GM19238 (cell line): ENCODE results near the gene NSRP1.
"Not testable (repeated sequence)": the region's sequence is repeated elsewhere in the genome, so short reads cannot be mapped to it uniquely, and the experiment has no call there.

Experiments used
- DNase-seq: peaks from one replicate; pipeline ENCODE4 v3.0.0; 2011; ENCODE audit warnings: low spot score; ENCODE audit not compliant: insufficient read length

NSRP1 gene

GRCh38 chr17:30221346-30221745 lies 104.7 kb downstream of the NSRP1 start:
- DNase-seq = no peak

- DNase-seq = no peak
Observed at GRCh38 chr17:30222251-30222650, 105.6 kb downstream of the NSRP1 start.

GRCh38 chr17:30222721-30223175 lies 106.1 kb downstream of the NSRP1 start:
- DNase-seq = no peak

- no peak for DNase-seq
Observed at GRCh38 chr17:30224419-30224960, 107.9 kb downstream of the NSRP1 start.

DNA sequence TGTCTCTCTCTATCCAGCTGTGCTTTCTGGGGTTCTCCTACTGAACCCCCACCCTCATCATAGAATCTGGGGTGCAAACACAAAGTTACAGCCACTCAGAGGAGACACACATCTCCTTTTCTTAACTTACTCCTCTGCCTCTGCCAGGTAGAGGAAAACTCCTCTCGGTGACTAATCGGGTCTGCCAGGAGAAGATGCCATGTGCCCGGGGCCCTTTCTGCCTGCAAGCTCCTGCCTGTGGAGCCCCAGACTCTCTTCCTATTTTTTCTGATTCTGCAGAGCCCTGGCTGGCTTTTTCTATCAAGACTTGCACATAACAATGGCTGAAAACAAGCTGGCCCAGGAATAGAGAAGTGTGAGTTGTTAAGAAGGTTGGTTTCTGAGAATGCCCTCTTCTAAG lies 108.5 kb downstream of the NSRP1 start:
- DNase-seq = no peak

DNA sequence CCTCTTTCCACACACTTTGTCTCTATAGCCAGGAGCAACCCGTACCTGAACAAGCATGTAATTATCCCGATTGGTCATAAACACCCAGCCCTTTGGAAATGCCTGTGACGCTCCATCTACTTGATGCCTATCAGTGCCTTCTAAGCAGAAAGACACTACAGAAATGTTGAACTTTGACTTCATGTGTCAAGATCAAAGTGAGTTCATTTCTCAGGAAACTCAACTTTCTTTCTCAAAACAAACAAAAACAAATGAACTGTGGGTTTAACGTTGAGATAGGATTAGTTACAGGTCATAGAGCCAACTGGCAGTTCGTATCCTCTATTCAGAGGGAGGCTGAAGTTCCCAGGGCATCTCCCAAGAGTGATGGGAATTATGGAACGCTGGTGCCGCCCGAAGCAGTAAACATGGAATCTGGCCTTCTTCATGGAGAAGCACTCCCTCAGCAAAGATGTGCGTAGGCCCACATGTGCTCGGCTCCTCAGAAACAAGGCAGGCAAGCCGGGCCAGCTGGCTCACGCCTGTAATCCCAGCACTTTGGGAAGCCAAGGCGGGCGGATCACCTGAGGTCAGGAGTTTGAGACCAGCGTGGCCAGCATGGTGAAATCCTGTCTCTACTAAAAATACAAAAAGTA lies 109.4 kb downstream of the NSRP1 start:
- DNase-seq = no peak

DNA sequence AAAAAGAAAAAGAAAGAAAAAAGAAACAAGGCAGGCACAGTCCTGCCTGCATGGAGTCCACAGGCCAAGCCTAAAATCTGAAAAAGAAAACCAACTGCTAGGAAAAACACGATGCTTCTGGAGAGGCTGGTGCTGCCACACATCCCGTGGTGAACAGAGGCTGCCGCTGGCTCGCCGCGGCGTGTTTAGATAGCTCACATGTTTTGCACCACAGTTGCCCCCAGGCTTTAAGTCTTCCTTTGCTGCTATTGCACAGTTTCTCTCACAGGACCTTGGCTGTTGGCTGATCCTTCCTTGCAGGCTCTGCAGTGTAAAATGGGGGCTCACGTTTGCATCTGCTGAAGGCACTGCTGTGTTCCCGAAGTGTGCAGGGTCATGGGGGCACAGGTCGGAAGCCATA lies 110.3 kb downstream of the NSRP1 start:
- no peak for DNase-seq

DNA sequence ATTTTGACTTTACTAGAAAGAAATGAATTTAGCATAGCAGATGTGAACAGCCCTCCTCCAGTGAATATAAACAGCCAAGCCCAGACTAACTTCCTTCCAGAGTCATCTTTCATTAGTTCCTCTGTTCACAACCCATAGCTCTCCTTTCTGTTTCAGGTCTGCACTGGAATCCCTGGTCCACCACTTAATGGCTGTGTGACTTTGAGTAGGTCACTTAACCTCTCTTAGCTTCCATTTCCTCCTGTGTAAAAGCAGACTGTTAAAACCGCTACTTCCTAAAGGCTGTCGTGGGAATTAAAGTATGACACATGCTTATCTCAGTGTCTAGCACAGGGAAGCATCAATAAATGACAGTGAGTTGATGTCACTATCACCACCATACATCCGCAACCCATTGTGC lies 111.4 kb downstream of the NSRP1 start:
- no peak for DNase-seq

DNA sequence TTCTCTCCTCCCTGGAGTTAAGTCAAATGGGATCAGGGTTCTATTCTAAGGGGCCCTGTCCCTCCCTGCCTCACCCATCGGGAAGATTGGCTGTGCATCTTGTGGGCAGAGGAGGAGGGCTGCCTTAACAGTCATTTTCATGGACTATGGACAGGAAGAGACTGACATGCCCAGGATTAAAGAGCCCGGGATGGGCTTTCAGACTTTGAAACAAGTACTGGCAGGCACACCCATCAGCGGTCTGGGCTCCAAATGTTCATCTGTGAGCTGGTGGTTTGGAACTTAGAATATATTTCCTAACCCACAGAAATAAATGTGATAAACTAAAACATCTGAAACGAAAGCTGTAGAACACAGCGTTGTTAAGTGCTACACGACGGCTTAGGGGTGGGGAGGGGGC lies 112.4 kb downstream of the NSRP1 start:
- no peak for DNase-seq

DNA sequence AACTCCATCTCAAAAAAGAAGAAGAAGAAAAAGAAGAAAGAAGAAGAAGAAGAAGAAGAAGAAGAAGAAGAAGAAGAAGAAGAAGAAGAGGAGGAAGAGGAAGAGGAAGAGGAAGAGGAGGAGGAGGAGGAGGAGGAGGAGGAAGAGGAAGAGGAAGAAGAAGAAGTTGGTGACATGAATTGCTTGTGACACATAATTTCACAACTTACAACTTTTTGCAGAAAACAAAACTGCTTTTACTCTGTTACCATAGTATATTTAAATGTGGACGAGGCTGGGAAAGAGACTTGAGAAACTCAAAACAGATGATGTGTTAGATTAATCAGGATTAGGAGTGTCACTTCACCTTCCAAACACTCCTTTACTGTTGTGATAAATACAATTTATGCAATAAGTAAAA lies 113.4 kb downstream of the NSRP1 start:
- not testable (repeated sequence) for DNase-seq

DNA sequence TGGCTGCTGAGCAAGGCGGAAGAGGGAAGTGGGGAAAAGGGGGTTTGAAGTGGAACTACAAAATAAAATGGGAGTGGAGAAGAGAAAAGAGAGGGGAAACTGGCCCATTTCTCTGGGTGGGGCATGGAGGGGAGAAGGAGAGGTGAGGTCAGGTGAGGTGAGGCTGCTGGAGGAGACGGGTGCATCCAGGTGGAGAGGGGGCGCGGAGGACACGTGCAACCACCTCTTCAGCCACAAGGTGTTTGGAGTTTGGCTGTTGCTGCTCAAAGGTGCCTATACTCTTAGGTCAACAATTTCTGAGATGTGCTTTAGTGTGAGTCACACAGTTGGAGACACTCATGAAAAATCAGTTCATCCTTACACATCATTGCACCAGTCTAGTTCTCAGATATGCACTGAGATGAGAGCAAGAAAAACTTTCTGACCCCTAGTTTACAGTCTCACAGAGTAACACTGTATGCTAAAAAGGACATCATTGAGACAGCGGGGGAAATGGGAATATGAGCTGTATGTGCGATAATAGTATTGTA lies 114.0 kb downstream of the NSRP1 start:
- DNase-seq = no peak

DNA sequence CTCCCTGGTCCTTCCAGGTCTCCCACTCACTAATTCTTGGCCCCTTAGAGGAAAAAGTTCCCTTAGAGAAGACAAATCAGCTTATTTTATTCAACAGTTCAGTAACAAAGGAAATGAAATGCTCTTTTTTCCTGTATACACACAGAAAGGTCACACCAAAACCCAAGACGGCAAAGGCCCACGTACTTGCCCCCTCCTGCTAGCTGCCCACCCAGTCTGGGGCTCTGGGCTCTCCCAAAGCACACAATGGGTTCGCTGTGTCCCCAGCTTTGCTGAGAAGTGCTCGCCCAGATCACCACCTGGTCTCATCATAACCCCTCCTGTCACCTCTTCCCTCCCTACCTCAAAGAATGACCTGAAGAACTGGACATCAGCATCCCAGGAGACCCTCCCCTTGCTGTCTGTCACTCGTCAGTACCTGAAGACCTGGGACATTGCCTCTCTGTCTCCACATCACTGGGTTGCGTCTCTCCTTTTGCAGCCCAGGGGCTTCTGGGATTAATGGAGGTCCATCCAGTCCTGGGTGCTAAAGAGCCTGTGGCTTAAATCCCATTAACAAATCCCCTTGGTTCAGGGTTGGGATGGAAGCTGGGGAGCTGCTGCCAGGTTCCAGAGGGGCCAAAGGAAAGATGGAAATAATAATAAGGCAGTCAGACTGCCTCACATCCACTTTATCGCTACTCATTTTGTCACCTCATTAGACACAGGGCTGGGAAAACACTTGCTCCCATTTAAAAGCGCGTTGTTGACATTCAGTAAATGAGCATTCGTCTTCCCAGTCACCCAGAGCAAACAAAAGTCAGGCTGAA lies 115.6 kb downstream of the NSRP1 start:
- DNase-seq = no peak

- DNase-seq = no peak
Observed at GRCh38 chr17:30232824-30233427, 116.3 kb downstream of the NSRP1 start.

- DNase-seq = no peak
Observed at GRCh38 chr17:30234296-30234695, 117.7 kb downstream of the NSRP1 start.

DNA sequence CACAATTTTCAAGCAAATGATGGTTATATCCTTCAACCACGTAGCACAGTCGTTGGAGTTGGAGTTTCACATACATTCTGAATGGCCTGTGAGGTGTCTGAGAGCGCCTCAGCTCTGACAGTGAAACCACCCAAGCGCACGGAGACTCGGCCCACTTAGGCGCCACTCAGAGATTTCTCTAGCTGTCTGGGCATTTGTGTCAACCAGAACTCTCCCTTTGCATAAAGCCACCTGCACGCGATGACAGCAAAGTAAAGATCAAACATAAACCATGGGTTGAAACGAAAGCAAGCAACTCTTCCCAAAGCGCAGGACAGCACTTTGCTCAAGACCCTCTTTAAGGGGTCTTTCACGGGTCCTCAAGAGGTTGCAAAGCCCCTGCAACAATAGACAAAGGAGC lies 118.3 kb downstream of the NSRP1 start:
- DNase-seq = no peak

- DNase-seq = no peak
Observed at GRCh38 chr17:30235386-30236296, 119.0 kb downstream of the NSRP1 start, which contains the start of gene SLC6A4. SLC6A4 (minus strand) TSS chr17:30235697; CDS start chr17:30221958, 13,739 bp downstream.
